GM03348 (cell line): ENCODE data around the gene PTPRM.
A peak's percentile ranks its signal among the peaks of the same experiment; 100 is the strongest.

Experiments
- DNase-seq: peaks from one replicate; pipeline ENCODE4 v3.0.0; 2012; ENCODE audit warnings: low spot score

PTPRM gene

GRCh38 chr18:7757175-7757574 is 190.1 kb downstream of the PTPRM start:
- DNase-seq = no peak

GRCh38 chr18:7758764-7759163 is 191.6 kb downstream of the PTPRM start:
- DNase-seq = no peak

- DNase-seq = no peak
Measured at GRCh38 chr18:7760967-7761948, 194.1 kb downstream of the PTPRM start.

- no peak for DNase-seq
Measured at GRCh38 chr18:7764405-7764804, 197.3 kb downstream of the PTPRM start.

GRCh38 chr18:7766346-7766745 is 199.2 kb downstream of the PTPRM start:
- no peak for DNase-seq

- no peak for DNase-seq
Measured at GRCh38 chr18:7766817-7767216, 199.7 kb downstream of the PTPRM start.

GRCh38 chr18:7770908-7771307 is 203.8 kb downstream of the PTPRM start:
- no peak for DNase-seq

- no peak for DNase-seq
Measured at GRCh38 chr18:7772510-7772888, 205.4 kb downstream of the PTPRM start.

- DNase-seq = no peak
Measured at GRCh38 chr18:7772951-7773350, 205.8 kb downstream of the PTPRM start.

- no peak for DNase-seq
Measured at GRCh38 chr18:7775128-7775527, 208.0 kb downstream of the PTPRM start.

GRCh38 chr18:7775843-7776242 is 208.7 kb downstream of the PTPRM start:
- no peak for DNase-seq

GRCh38 chr18:7778181-7778580 is 211.1 kb downstream of the PTPRM start:
- DNase-seq = no peak

- no peak for DNase-seq
Measured at GRCh38 chr18:7779211-7779610, 212.1 kb downstream of the PTPRM start.

- no peak for DNase-seq
Measured at GRCh38 chr18:7784171-7784570, 217.1 kb downstream of the PTPRM start.

- no peak for DNase-seq
Measured at GRCh38 chr18:7786569-7786968, 219.5 kb downstream of the PTPRM start.

- no peak for DNase-seq
Measured at GRCh38 chr18:7787339-7787738, 220.2 kb downstream of the PTPRM start.

- peak; percentile 60 for DNase-seq
Measured at GRCh38 chr18:7789856-7790552, 222.9 kb downstream of the PTPRM start.

GRCh38 chr18:7793100-7793499 is 226.0 kb downstream of the PTPRM start:
- DNase-seq = no peak

GRCh38 chr18:7803956-7804469 is 236.9 kb downstream of the PTPRM start:
- no peak for DNase-seq

GRCh38 chr18:7805096-7805495 is 238.0 kb downstream of the PTPRM start:
- no peak for DNase-seq

- DNase-seq = no peak
Measured at GRCh38 chr18:7805880-7806279, 238.8 kb downstream of the PTPRM start.

- no peak for DNase-seq
Measured at GRCh38 chr18:7807936-7808453, 240.9 kb downstream of the PTPRM start.

- no peak for DNase-seq
Measured at GRCh38 chr18:7808992-7809391, 241.9 kb downstream of the PTPRM start.
